Measurements from ENCODE around the gene LCP1.

LCP1 gene

GRCh38 chr13:46178821-46179220 lies 3.2 kb downstream of the LCP1 start:
- TF ChIP-seq REST (IDR thresholded peaks at IDR 0.05; ENCODE audit: insufficient replicate concordance, low read depth): no peak
- no peak for TF ChIP-seq CTCF (IDR thresholded peaks at IDR 0.05; ENCODE audit: insufficient read depth, low read length)
- TF ChIP-seq POLR2AphosphoS5 (IDR thresholded peaks at IDR 0.05; ENCODE audit: low read depth): no peak
- TF ChIP-seq SPI1 (IDR thresholded peaks at IDR 0.05; ENCODE audit: borderline replicate concordance, low read depth): no peak
- no peak for TF ChIP-seq GABPA (IDR thresholded peaks at IDR 0.05; ENCODE audit: low read depth)
- DNase-seq (ENCODE audit: low read depth in 1 of 2, low spot score in 1 of 2): peak in 1 of 2 experiments; percentile 30
- Histone ChIP-seq H3K4me3 (replicated peaks; ENCODE audit: insufficient read depth, low read length) (peak overlapping the region; percentile 41), H3K27me3 (ENCODE audit: insufficient read depth, poor library complexity, severe bottlenecking) (no peaks in the 10 kb centered on the region), H3K27ac (replicated peaks) (peak overlapping the region; percentile 92)

GRCh38 chr13:46178143-46178542 lies 3.8 kb downstream of the LCP1 start:
- Histone ChIP-seq H3K27ac (replicated peaks) (peak overlapping the region; percentile 92), H3K27me3 (ENCODE audit: insufficient read depth, poor library complexity, severe bottlenecking) (no peaks in the 10 kb centered on the region), H3K4me3 (replicated peaks; ENCODE audit: insufficient read depth, low read length) (peak overlapping the region; percentile 41)
- peak; percentile 76 to 92 for DNase-seq (ENCODE audit: low read depth in 1 of 2, low spot score in 1 of 2)
- TF ChIP-seq POLR2AphosphoS5 (IDR thresholded peaks at IDR 0.05; ENCODE audit: low read depth) (peak; percentile 64), REST (IDR thresholded peaks at IDR 0.05; ENCODE audit: insufficient replicate concordance, low read depth) (no peak), GABPA (IDR thresholded peaks at IDR 0.05; ENCODE audit: low read depth) (no peak), SPI1 (IDR thresholded peaks at IDR 0.05; ENCODE audit: borderline replicate concordance, low read depth) (peak; percentile 49; the same call in 1 of the 2 replicates), CTCF (IDR thresholded peaks at IDR 0.05; ENCODE audit: insufficient read depth, low read length) (no peak)

- DNase-seq (ENCODE audit: low read depth in 1 of 2, low spot score in 1 of 2): peak; percentile 78 to 96
- no peaks in the 10 kb centered on the region for H3K27me3 ChIP-seq (ENCODE audit: insufficient read depth, poor library complexity, severe bottlenecking)
- TF ChIP-seq SPI1 (IDR thresholded peaks at IDR 0.05; ENCODE audit: borderline replicate concordance, low read depth) (peak; percentile 88), POLR2AphosphoS5 (IDR thresholded peaks at IDR 0.05; ENCODE audit: low read depth) (peak; percentile 99), CTCF (IDR thresholded peaks at IDR 0.05; ENCODE audit: insufficient read depth, low read length) (no peak), REST (IDR thresholded peaks at IDR 0.05; ENCODE audit: insufficient replicate concordance, low read depth) (no peak), GABPA (IDR thresholded peaks at IDR 0.05; ENCODE audit: low read depth) (peak; percentile 72)
- H3K4me3 ChIP-seq (replicated peaks; ENCODE audit: insufficient read depth, low read length): peak overlapping the region; percentile 41
- H3K27ac ChIP-seq (replicated peaks): peak overlapping the region; percentile 92
Observed at GRCh38 chr13:46176756-46177155, 5.2 kb downstream of the LCP1 start.

Data from HL-60 (cell line).